T-helper 1 cell treated with Interleukin-12 subunit alpha and Interleukin-12 subunit beta and Interleukin-4 antibody, amounts not matched to agents 30 μg/mL and 1 μg/mL, for 36 hours (primary cell): ENCODE measurements around the gene RNU7-1.

Experiments used
- H3K27ac Mint-ChIP-seq: one replicate; pipeline ENCODE4 v1.8.0; 2021; ENCODE audit warnings: mild to moderate bottlenecking, mixed read lengths
- H3K27me3 Mint-ChIP-seq: one replicate; pipeline ENCODE4 v1.8.0; 2021; ENCODE audit warnings: low read depth, mixed read lengths
- H3K36me3 Mint-ChIP-seq: one replicate; pipeline ENCODE4 v1.8.0; 2021; ENCODE audit warnings: low read depth, mixed read lengths
- H3K4me1 Mint-ChIP-seq: one replicate; pipeline ENCODE4 v1.8.0; 2021; ENCODE audit warnings: low read depth, mixed read lengths
- H3K4me3 Mint-ChIP-seq: one replicate; pipeline ENCODE4 v1.8.0; 2021; ENCODE audit warnings: mild to moderate bottlenecking, moderate library complexity, mixed read lengths
- H3K9me3 Mint-ChIP-seq: one replicate; pipeline ENCODE4 v1.8.0; 2021; ENCODE audit warnings: mixed read lengths

The RNU7-1 gene

GRCh38 chr12:6927379-6928021 is 16.1 kb upstream of the RNU7-1 start, which contains the start of gene ATN1:
Gene ATN1, plus strand, starts transcription at chr12:6927959. Its CDS starts 6,043 bp downstream, at chr12:6934002.
- H3K36me3 Mint-ChIP-seq = peaks cover 16% of the 10 kb centered on the region
- H3K4me1 Mint-ChIP-seq = peaks cover 54% of the 10 kb centered on the region
- H3K4me3 Mint-ChIP-seq = peak within 1 kb of the TSS; percentile 88
- H3K27me3 Mint-ChIP-seq = no peaks in the 10 kb centered on the region
- H3K9me3 Mint-ChIP-seq = no peaks in the 10 kb centered on the region
- H3K27ac Mint-ChIP-seq = peak within 1 kb of the TSS; percentile 90

- Mint-ChIP-seq H3K27me3 (no peaks in the 10 kb centered on the region), H3K36me3 (peaks cover 14% of the 10 kb centered on the region), H3K4me1 (peaks cover 59% of the 10 kb centered on the region), H3K9me3 (no peaks in the 10 kb centered on the region), H3K4me3 (peak overlapping the region; percentile 87), H3K27ac (peak overlapping the region; percentile 72)
Measured at GRCh38 chr12:6928022-6928702, 15.5 kb upstream of the RNU7-1 start.

GRCh38 chr12:6928703-6929407 is 14.8 kb upstream of the RNU7-1 start:
- Mint-ChIP-seq H3K9me3 (no peaks in the 10 kb centered on the region), H3K27ac (peak overlapping the region; percentile 72), H3K36me3 (peaks cover 17% of the 10 kb centered on the region), H3K4me1 (peaks cover 59% of the 10 kb centered on the region), H3K27me3 (no peaks in the 10 kb centered on the region), H3K4me3 (peak overlapping the region; percentile 87)

- peaks cover 20% of the 10 kb centered on the region for H3K36me3 Mint-ChIP-seq
- H3K27me3 Mint-ChIP-seq = no peaks in the 10 kb centered on the region
- peak overlapping the region; percentile 87 for H3K4me3 Mint-ChIP-seq
- peak overlapping the region; percentile 72 for H3K27ac Mint-ChIP-seq
- no peaks in the 10 kb centered on the region for H3K9me3 Mint-ChIP-seq
- peaks cover 54% of the 10 kb centered on the region for H3K4me1 Mint-ChIP-seq
Measured at GRCh38 chr12:6929466-6930452, 13.9 kb upstream of the RNU7-1 start.

- Mint-ChIP-seq H3K9me3 (no peaks in the 10 kb centered on the region), H3K36me3 (peaks cover 31% of the 10 kb centered on the region), H3K4me3 (peak overlapping the region; percentile 45), H3K27me3 (no peaks in the 10 kb centered on the region), H3K27ac (peak overlapping the region; percentile 85), H3K4me1 (peaks cover 53% of the 10 kb centered on the region)
Measured at GRCh38 chr12:6932766-6933165, 10.8 kb upstream of the RNU7-1 start.

GRCh38 chr12:6934110-6934509 is 9.5 kb upstream of the RNU7-1 start:
- H3K36me3 Mint-ChIP-seq = peaks cover 36% of the 10 kb centered on the region
- H3K9me3 Mint-ChIP-seq = no peaks in the 10 kb centered on the region

GRCh38 chr12:6935371-6936193 is 8.0 kb upstream of the RNU7-1 start:
- Mint-ChIP-seq H3K36me3 (peaks cover 37% of the 10 kb centered on the region), H3K27ac (peak overlapping the region; percentile 93), H3K4me3 (peak overlapping the region; percentile 15), H3K4me1 (peaks cover 41% of the 10 kb centered on the region), H3K27me3 (no peaks in the 10 kb centered on the region), H3K9me3 (no peaks in the 10 kb centered on the region)

More at GRCh38 chr12:6934110-6934509, 9.5 kb upstream of the RNU7-1 start:
- Mint-ChIP-seq H3K4me1 (peaks cover 52% of the 10 kb centered on the region), H3K4me3 (no peak overlapping the region), H3K27ac (peak overlapping the region; percentile 18), H3K27me3 (no peaks in the 10 kb centered on the region)

- peak overlapping the region; percentile 93 for H3K27ac Mint-ChIP-seq
- H3K27me3 Mint-ChIP-seq = no peaks in the 10 kb centered on the region
- H3K36me3 Mint-ChIP-seq = peaks cover 37% of the 10 kb centered on the region
- peak overlapping the region; percentile 85 for H3K4me3 Mint-ChIP-seq
- no peaks in the 10 kb centered on the region for H3K9me3 Mint-ChIP-seq
- H3K4me1 Mint-ChIP-seq = peaks cover 36% of the 10 kb centered on the region
Measured at GRCh38 chr12:6936194-6936635, 7.4 kb upstream of the RNU7-1 start.

GRCh38 chr12:6936636-6937480 is 6.8 kb upstream of the RNU7-1 start:
- peaks cover 36% of the 10 kb centered on the region for H3K4me1 Mint-ChIP-seq
- H3K4me3 Mint-ChIP-seq = peak overlapping the region; percentile 85
- no peaks in the 10 kb centered on the region for H3K9me3 Mint-ChIP-seq
- H3K27ac Mint-ChIP-seq = peak overlapping the region; percentile 93
- no peaks in the 10 kb centered on the region for H3K27me3 Mint-ChIP-seq
- H3K36me3 Mint-ChIP-seq = peaks cover 37% of the 10 kb centered on the region

GRCh38 chr12:6937481-6938352 is 5.9 kb upstream of the RNU7-1 start:
- H3K9me3 Mint-ChIP-seq = no peaks in the 10 kb centered on the region
- no peaks in the 10 kb centered on the region for H3K27me3 Mint-ChIP-seq
- peak overlapping the region; percentile 85 for H3K4me3 Mint-ChIP-seq
- peak overlapping the region; percentile 93 for H3K27ac Mint-ChIP-seq
- H3K4me1 Mint-ChIP-seq = peaks cover 31% of the 10 kb centered on the region
- peaks cover 36% of the 10 kb centered on the region for H3K36me3 Mint-ChIP-seq

GRCh38 chr12:6938353-6939190 is 5.0 kb upstream of the RNU7-1 start:
- no peaks in the 10 kb centered on the region for H3K9me3 Mint-ChIP-seq
- H3K4me1 Mint-ChIP-seq = peaks cover 31% of the 10 kb centered on the region
- peak overlapping the region; percentile 85 for H3K4me3 Mint-ChIP-seq
- H3K27ac Mint-ChIP-seq = no peak overlapping the region
- H3K36me3 Mint-ChIP-seq = peaks cover 32% of the 10 kb centered on the region
- H3K27me3 Mint-ChIP-seq = no peaks in the 10 kb centered on the region
